Keratinocyte (primary cell): Measurements from ENCODE around the gene YPEL1. TPM values are rescaled to one million over a fixed set of nuclear protein-coding genes. Genes with fewer than 3 reads are reported as not detected.

Source experiments
- DNase-seq: peaks from one replicate; pipeline ENCODE4 v3.0.0-alpha.2; 2011; ENCODE audit warnings: low read depth, missing footprints, low spot score
- FAIRE-seq: peaks from 2 replicates; lab custom pipeline; 2011; peaks lifted over from hg19 to GRCh38; lab: Jason Lieb, UNC
- H2AFZ ChIP-seq: 2 replicates; pipeline ENCODE4 v1.6.0; 2012; ENCODE audit warnings: low read length, control low read depth, inconsistent platforms; ENCODE audit not compliant: control insufficient read depth
- H3K27ac ChIP-seq: 2 replicates; pipeline ENCODE4 v1.5.1; 2011; ENCODE audit warnings: low read length; ENCODE audit not compliant: control insufficient read depth, insufficient read depth
- H3K27me3 ChIP-seq: 3 replicates; pipeline ENCODE4 v1.6.0; 2011; ENCODE audit warnings: low read length; ENCODE audit not compliant: control insufficient read depth, insufficient read depth; ENCODE audit errors: extremely low read depth
- H3K36me3 ChIP-seq, 2 experiments: 2 replicates in 1 of 2; 3 replicates in 1 of 2; pipeline ENCODE4 v1.5.1; 2011; ENCODE audit warnings: low read length in 2 of 2, mild to moderate bottlenecking in 1 of 2; ENCODE audit not compliant: control insufficient read depth in 2 of 2, insufficient read depth in 2 of 2; ENCODE audit errors: extremely low read depth in 1 of 2
- H3K4me1 ChIP-seq: 3 replicates; pipeline ENCODE4 v1.5.1; 2011; ENCODE audit warnings: low read length; ENCODE audit not compliant: control insufficient read depth, insufficient read depth; ENCODE audit errors: extremely low read depth
- H3K4me2 ChIP-seq: 3 replicates; pipeline ENCODE4 v1.6.0; 2011; ENCODE audit warnings: low read depth, low read length; ENCODE audit not compliant: control insufficient read depth, insufficient read depth; ENCODE audit errors: extremely low read depth
- H3K4me3 ChIP-seq, 3 experiments: fragments of 200-600 bp in 1 of 3; sonication (generic) in 1 of 3; 2 replicates in 2 of 3; 3 replicates in 1 of 3; pipeline ENCODE4 v1.5.1; 2011 to 2016; ENCODE audit warnings: low read length in 3 of 3, mild to moderate bottlenecking in 3 of 3, control low read depth in 2 of 3, inconsistent platforms in 1 of 3, low read depth in 1 of 3, mixed read lengths in 1 of 3, mixed run types in 1 of 3, moderate library complexity in 1 of 3; ENCODE audit not compliant: control insufficient read depth in 2 of 3, insufficient read depth in 2 of 3; ENCODE audit errors: extremely low read depth in 1 of 3
- H3K79me2 ChIP-seq: 2 replicates; pipeline ENCODE4 v1.6.0; 2012; ENCODE audit warnings: low read length; ENCODE audit not compliant: control insufficient read depth, insufficient read depth
- H3K9ac ChIP-seq: 3 replicates; pipeline ENCODE4 v1.6.0; 2011; ENCODE audit warnings: low read length; ENCODE audit not compliant: control insufficient read depth, insufficient read depth; ENCODE audit errors: extremely low read depth
- H3K9me1 ChIP-seq: 3 replicates; pipeline ENCODE4 v1.6.0; 2011; ENCODE audit warnings: low read length; ENCODE audit not compliant: control insufficient read depth, insufficient read depth; ENCODE audit errors: extremely low read depth
- H3K9me3 ChIP-seq: 2 replicates; pipeline ENCODE4 v1.5.1; 2012; ENCODE audit warnings: low read depth, low read length; ENCODE audit not compliant: control insufficient read depth
- H4K20me1 ChIP-seq: 3 replicates; pipeline ENCODE4 v1.6.0; 2011; ENCODE audit warnings: low read length; ENCODE audit not compliant: control insufficient read depth, insufficient read depth; ENCODE audit errors: extremely low read depth
- CTCF ChIP-seq, 3 experiments: IDR thresholded peaks in 1 of 3; conservative IDR thresholded peaks in 1 of 3; optimal IDR thresholded peaks in 1 of 3; 2 replicates in 2 of 3; 3 replicates in 1 of 3; pipeline versions ENCODE3 to v1.5.1; 2011; ENCODE audit warnings: low read length in 3 of 3, mild to moderate bottlenecking in 3 of 3, moderate library complexity in 2 of 3, control low read depth in 1 of 3, inconsistent platforms in 1 of 3; ENCODE audit not compliant: insufficient read depth in 2 of 3; ENCODE audit errors: extremely low read depth in 1 of 3
- EZH2 ChIP-seq: IDR thresholded peaks from one replicate; pipeline ENCODE4 v1.6.1; 2012; ENCODE audit warnings: inconsistent platforms, mild to moderate bottlenecking, low read length, moderate library complexity
- dilution Hi-C: fragments of 300-500 bp; cut with MboI; formaldehyde crosslinking; loops from one replicate; pipeline ENCODE4 v1.7.0; 2020; ENCODE audit warnings: low sequenced_read_pairs; ENCODE audit not compliant: extremely low pct_ligation_motif_present
- polyA plus RNA-seq, 5 experiments: library from polyadenylated mRNA; depleted of rRNA in 3 of 5; stranded (reverse) in 3 of 5; stranded (forward) in 1 of 5; unstranded in 1 of 5; fragments of >200 nt; gene quantifications; 1 replicate in 1 of 5; 2 replicates in 3 of 5; 3 replicates in 1 of 5; pipeline versions ENCODE4 v1.2.1 to v1.2.3, GENCODE V29; 2011 to 2012; ENCODE audit warnings: missing spikeins in 2 of 5, low read depth in 1 of 5, low replicate concordance in 1 of 5

Gene YPEL1
- polyA plus RNA-seq, 1 donor (not counting 4 experiments of a cell fraction or from before 2014, with no cell fraction given) = 0.03 TPM

GRCh38 chr22:21659864-21660525, 75.6 kb downstream of the YPEL1 start:
- dilution Hi-C loops = no loop called here
- Histone ChIP-seq H3K9ac (no peak overlapping the region), H3K4me3 (no peak overlapping the region), H2AFZ (no peak overlapping the region), H3K9me1 (no peaks in the 10 kb centered on the region), H3K36me3 (no peaks in the 10 kb centered on the region), H3K9me3 (no peaks in the 10 kb centered on the region), H4K20me1 (no peaks in the 10 kb centered on the region), H3K79me2 (no peaks in the 10 kb centered on the region), H3K27ac (no peak overlapping the region), H3K27me3 (peaks cover 9% of the 10 kb centered on the region), H3K4me2 (no peak overlapping the region), H3K4me1 (no peaks in the 10 kb centered on the region)
- TF ChIP-seq CTCF (optimal IDR thresholded peaks at IDR 0.05 in 1 of 3, IDR thresholded peaks at IDR 0.05 in 1 of 3, conservative IDR thresholded peaks at IDR 0.05 in 1 of 3; ENCODE audit: extremely low read depth in 1 of 3, insufficient read depth in 2 of 3, low read length in 3 of 3) (no peak), EZH2 (no peak)
- no peak for FAIRE-seq
- DNase-seq = no peak

- FAIRE-seq (no peak), DNase-seq (no peak)
- dilution Hi-C loops = no loop called here
- H3K9ac ChIP-seq = no peak overlapping the region
- H3K79me2 ChIP-seq = no peaks in the 10 kb centered on the region
- H2AFZ ChIP-seq = peak overlapping the region; percentile 80
- TF ChIP-seq CTCF (optimal IDR thresholded peaks at IDR 0.05 in 1 of 3, IDR thresholded peaks at IDR 0.05 in 1 of 3, conservative IDR thresholded peaks at IDR 0.05 in 1 of 3; ENCODE audit: extremely low read depth in 1 of 3, insufficient read depth in 2 of 3, low read length in 3 of 3) (no peak), EZH2 (no peak)
- H3K4me1 ChIP-seq = no peaks in the 10 kb centered on the region
- H3K4me3 ChIP-seq = peak overlapping the region; percentile 41 to 54 (median 53)
- H3K9me3 ChIP-seq = no peaks in the 10 kb centered on the region
- H3K27ac ChIP-seq = no peak overlapping the region
- peaks cover 9% of the 10 kb centered on the region for H3K27me3 ChIP-seq
- no peaks in the 10 kb centered on the region for H3K9me1 ChIP-seq
- H3K36me3 ChIP-seq = no peaks in the 10 kb centered on the region
- peak overlapping the region; percentile 78 for H3K4me2 ChIP-seq
- H4K20me1 ChIP-seq = no peaks in the 10 kb centered on the region
These were observed 78.1 kb downstream of the YPEL1 start for GRCh38 chr22:21657360-21658032.
